Astrocyte (in vitro differentiated cells and primary cell): ENCODE measurements around the gene NEK10. TPM values are rescaled to one million over a fixed set of nuclear protein-coding genes. Genes with fewer than 3 reads are reported as not detected.

Source experiments
- DNase-seq: peaks from one replicate; pipeline ENCODE4 v3.0.0-alpha.2; 2010; ENCODE audit warnings: low read depth
- FAIRE-seq: peaks from 2 replicates; lab custom pipeline; 2011; peaks lifted over from hg19 to GRCh38; lab: Jason Lieb, UNC
- H2AFZ ChIP-seq: 2 replicates; pipeline ENCODE4 v1.6.0; 2012; ENCODE audit warnings: low read depth, low read length, inconsistent platforms
- H3K27ac ChIP-seq: 2 replicates; pipeline ENCODE4 v1.5.1; 2011; ENCODE audit warnings: low read depth, low read length, inconsistent platforms
- H3K27me3 ChIP-seq: 2 replicates; pipeline ENCODE4 v1.6.0; 2011; ENCODE audit warnings: low read length, inconsistent platforms; ENCODE audit not compliant: insufficient read depth
- H3K36me3 ChIP-seq: 2 replicates; pipeline ENCODE4 v1.5.1; 2011; ENCODE audit warnings: low read length, inconsistent platforms; ENCODE audit not compliant: insufficient read depth
- H3K4me1 ChIP-seq: 2 replicates; pipeline ENCODE4 v1.5.1; 2011; ENCODE audit warnings: low read length, inconsistent platforms; ENCODE audit not compliant: insufficient read depth
- H3K4me2 ChIP-seq: 2 replicates; pipeline ENCODE4 v1.6.0; 2012; ENCODE audit warnings: low read length, inconsistent platforms
- H3K4me3 ChIP-seq: 2 replicates; pipeline ENCODE4 v1.5.1; 2011; ENCODE audit warnings: low read depth, mild to moderate bottlenecking, low read length, inconsistent platforms; ENCODE audit not compliant: insufficient read depth
- H3K79me2 ChIP-seq: 2 replicates; pipeline ENCODE4 v1.6.0; 2012; ENCODE audit warnings: mild to moderate bottlenecking, low read length, inconsistent platforms; ENCODE audit not compliant: insufficient read depth
- H3K9ac ChIP-seq: 2 replicates; pipeline ENCODE4 v1.6.0; 2012; ENCODE audit warnings: mild to moderate bottlenecking, low read length, inconsistent platforms
- H3K9me3 ChIP-seq: 2 replicates; pipeline ENCODE4 v1.5.1; 2012; ENCODE audit warnings: low read depth, mild to moderate bottlenecking, low read length, inconsistent platforms; ENCODE audit not compliant: insufficient read depth
- H4K20me1 ChIP-seq: 2 replicates; pipeline ENCODE4 v1.6.0; 2012; ENCODE audit warnings: low read length, inconsistent platforms; ENCODE audit not compliant: insufficient read depth
- H3K27ac Mint-ChIP-seq: one replicate; pipeline ENCODE4 v1.8.0; 2021; ENCODE audit warnings: mild to moderate bottlenecking, mixed read lengths; ENCODE audit not compliant: unreplicated experiment
- H3K27me3 Mint-ChIP-seq: one replicate; pipeline ENCODE4 v1.8.0; 2021; ENCODE audit warnings: low read depth, mixed read lengths; ENCODE audit not compliant: unreplicated experiment
- H3K36me3 Mint-ChIP-seq: one replicate; pipeline ENCODE4 v1.8.0; 2021; ENCODE audit warnings: low read depth, mixed read lengths; ENCODE audit not compliant: unreplicated experiment
- H3K4me1 Mint-ChIP-seq: one replicate; pipeline ENCODE4 v1.8.0; 2021; ENCODE audit warnings: low read depth, mixed read lengths; ENCODE audit not compliant: unreplicated experiment
- H3K4me3 Mint-ChIP-seq: one replicate; pipeline ENCODE4 v1.8.0; 2021; ENCODE audit warnings: mild to moderate bottlenecking, moderate library complexity, mixed read lengths; ENCODE audit not compliant: unreplicated experiment
- H3K9me3 Mint-ChIP-seq: one replicate; pipeline ENCODE4 v1.8.0; 2021; ENCODE audit warnings: mild to moderate bottlenecking, mixed read lengths; ENCODE audit not compliant: unreplicated experiment
- EZH2 ChIP-seq: IDR thresholded peaks from 2 replicates; pipeline ENCODE4 v1.6.1; 2012; ENCODE audit warnings: mild to moderate bottlenecking, low read length, inconsistent platforms; ENCODE audit not compliant: insufficient read depth
- total RNA-seq: library from RNA; stranded (reverse); gene quantifications from 2 replicates; pipeline ENCODE4 v1.2.1, GENCODE V29; 2021
- TF ChIP-seq, protein P1 (sequence below): IDR thresholded peaks from 2 replicates; pipeline ENCODE4 v1.5.1; 2011; ENCODE audit warnings: low read depth, mild to moderate bottlenecking, inconsistent platforms, low read length, moderate library complexity; ENCODE audit not compliant: insufficient read depth

NEK10 gene
- total RNA-seq, 1 donor from 2014 or later, result 3.2 TPM

DNA sequence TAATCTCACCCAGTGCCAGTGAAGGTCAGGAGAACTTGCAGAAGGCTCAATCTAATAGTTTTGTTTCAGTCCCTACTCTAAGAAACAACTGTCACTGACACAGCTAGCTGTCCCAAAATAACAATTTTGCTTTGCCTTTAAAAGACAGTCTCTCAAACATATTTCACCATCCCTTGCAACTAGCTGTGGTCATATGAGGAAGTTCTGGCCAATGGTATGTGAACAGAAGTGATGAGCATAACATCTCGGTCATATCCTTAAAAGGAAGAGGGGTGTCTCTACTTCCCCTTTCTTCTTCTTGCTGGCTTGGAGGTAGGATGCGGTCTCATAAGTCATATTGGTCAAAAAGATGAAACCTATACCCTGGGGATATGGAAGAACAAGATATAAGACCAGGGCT, 198.1 kb downstream of the NEK10 start:
- H2AFZ ChIP-seq, result no peak overlapping the region
- no peak for FAIRE-seq
- TF ChIP-seq EZH2, result no peak
- TF ChIP-seq, protein P1, sequence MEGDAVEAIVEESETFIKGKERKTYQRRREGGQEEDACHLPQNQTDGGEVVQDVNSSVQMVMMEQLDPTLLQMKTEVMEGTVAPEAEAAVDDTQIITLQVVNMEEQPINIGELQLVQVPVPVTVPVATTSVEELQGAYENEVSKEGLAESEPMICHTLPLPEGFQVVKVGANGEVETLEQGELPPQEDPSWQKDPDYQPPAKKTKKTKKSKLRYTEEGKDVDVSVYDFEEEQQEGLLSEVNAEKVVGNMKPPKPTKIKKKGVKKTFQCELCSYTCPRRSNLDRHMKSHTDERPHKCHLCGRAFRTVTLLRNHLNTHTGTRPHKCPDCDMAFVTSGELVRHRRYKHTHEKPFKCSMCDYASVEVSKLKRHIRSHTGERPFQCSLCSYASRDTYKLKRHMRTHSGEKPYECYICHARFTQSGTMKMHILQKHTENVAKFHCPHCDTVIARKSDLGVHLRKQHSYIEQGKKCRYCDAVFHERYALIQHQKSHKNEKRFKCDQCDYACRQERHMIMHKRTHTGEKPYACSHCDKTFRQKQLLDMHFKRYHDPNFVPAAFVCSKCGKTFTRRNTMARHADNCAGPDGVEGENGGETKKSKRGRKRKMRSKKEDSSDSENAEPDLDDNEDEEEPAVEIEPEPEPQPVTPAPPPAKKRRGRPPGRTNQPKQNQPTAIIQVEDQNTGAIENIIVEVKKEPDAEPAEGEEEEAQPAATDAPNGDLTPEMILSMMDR, result no peak

DNA sequence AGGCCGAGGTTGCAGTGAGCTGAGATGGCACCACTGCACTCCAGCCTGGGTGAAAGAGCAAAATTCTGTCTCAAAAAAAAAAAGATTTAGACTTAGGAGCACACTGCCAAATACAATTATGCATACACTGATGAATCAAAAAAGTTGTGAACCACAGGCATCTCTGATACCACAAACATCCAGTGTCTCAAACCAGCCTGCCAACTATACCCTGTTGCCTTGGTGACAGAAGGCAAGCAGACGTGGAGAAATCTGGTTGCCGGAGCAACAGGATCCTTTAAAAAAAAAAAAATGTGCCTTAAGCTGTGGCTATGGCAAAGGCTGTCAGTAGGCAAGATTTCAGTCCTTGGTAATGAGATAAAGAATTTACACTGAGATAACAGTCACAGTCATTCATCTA, 202.3 kb downstream of the NEK10 start:
- H2AFZ ChIP-seq, result no peak overlapping the region
- no peak overlapping the region for H3K4me3 Mint-ChIP-seq
- FAIRE-seq (peak; percentile 45), DNase-seq (peak; percentile 98)
- no peak for TF ChIP-seq EZH2
- TF ChIP-seq, protein P1, result no peak
- peaks cover 20% of the 10 kb centered on the region for H3K4me1 Mint-ChIP-seq
- H3K27me3 Mint-ChIP-seq, result no peaks in the 10 kb centered on the region
- H3K27ac ChIP-seq, result peak overlapping the region; percentile 10
- H4K20me1 ChIP-seq, result no peaks in the 10 kb centered on the region
- peaks cover 23% of the 10 kb centered on the region for H3K4me1 ChIP-seq
- no peaks in the 10 kb centered on the region for H3K27me3 ChIP-seq
- H3K27ac Mint-ChIP-seq, result no peak overlapping the region
- H3K36me3 Mint-ChIP-seq, result peaks cover 7% of the 10 kb centered on the region
- no peak overlapping the region for H3K4me3 ChIP-seq
- peak overlapping the region; percentile 44 for H3K4me2 ChIP-seq
- H3K9me3 Mint-ChIP-seq, result peaks cover 4% of the 10 kb centered on the region
- no peak overlapping the region for H3K9ac ChIP-seq
- H3K9me3 ChIP-seq, result no peaks in the 10 kb centered on the region
- H3K79me2 ChIP-seq, result no peaks in the 10 kb centered on the region
- H3K36me3 ChIP-seq, result no peaks in the 10 kb centered on the region

More for the DNA sequence above, 198.1 kb downstream of the NEK10 start:
- Histone ChIP-seq H3K9me3 (no peaks in the 10 kb centered on the region), H3K4me3 (no peak overlapping the region), H3K4me1 (peaks cover 12% of the 10 kb centered on the region), H3K27ac (no peak overlapping the region), H4K20me1 (no peaks in the 10 kb centered on the region), H3K9ac (no peak overlapping the region), H3K27me3 (no peaks in the 10 kb centered on the region), H3K79me2 (no peaks in the 10 kb centered on the region), H3K4me2 (no peak overlapping the region), H3K36me3 (no peaks in the 10 kb centered on the region)
- Mint-ChIP-seq H3K27ac (no peak overlapping the region), H3K4me3 (no peak overlapping the region), H3K36me3 (peaks cover 7% of the 10 kb centered on the region), H3K27me3 (no peaks in the 10 kb centered on the region), H3K9me3 (peaks cover 4% of the 10 kb centered on the region), H3K4me1 (peaks cover 11% of the 10 kb centered on the region)
- DNase-seq, result no peak

DNA sequence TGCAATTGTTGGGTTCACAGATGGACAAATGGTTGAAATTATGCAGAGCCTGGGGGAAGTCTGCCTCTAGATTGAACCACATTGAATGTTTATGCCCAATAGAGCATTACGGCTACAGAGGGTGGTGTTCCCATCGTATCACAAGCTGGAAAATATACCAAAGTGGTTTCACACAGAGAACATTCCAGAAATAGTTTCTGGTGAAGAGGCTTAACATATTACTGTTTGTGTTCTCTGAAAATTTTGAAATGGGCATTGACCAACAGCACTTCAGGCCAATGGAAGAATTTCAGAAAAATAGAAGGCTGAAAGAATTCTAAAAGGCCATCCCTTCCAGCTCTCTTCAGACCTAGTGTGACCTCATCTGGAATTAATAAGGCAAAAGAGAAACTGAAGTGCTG, 203.9 kb downstream of the NEK10 start:
- peak; percentile 88 for DNase-seq
- peak; percentile 96 for FAIRE-seq

More for the DNA sequence above, 203.9 kb downstream of the NEK10 start:
- Histone ChIP-seq H3K9ac (no peak overlapping the region), H3K4me1 (peaks cover 23% of the 10 kb centered on the region), H3K27me3 (no peaks in the 10 kb centered on the region), H3K9me3 (no peaks in the 10 kb centered on the region), H3K4me2 (peak overlapping the region; percentile 18), H3K27ac (peak overlapping the region; percentile 35), H2AFZ (no peak overlapping the region), H4K20me1 (no peaks in the 10 kb centered on the region), H3K79me2 (no peaks in the 10 kb centered on the region), H3K4me3 (no peak overlapping the region), H3K36me3 (peaks cover 3% of the 10 kb centered on the region)
- Mint-ChIP-seq H3K27me3 (no peaks in the 10 kb centered on the region), H3K27ac (peak overlapping the region; percentile 91), H3K4me3 (no peak overlapping the region), H3K36me3 (no peaks in the 10 kb centered on the region), H3K4me1 (peaks cover 20% of the 10 kb centered on the region), H3K9me3 (no peaks in the 10 kb centered on the region)
- TF ChIP-seq, protein P1, result no peak
- TF ChIP-seq EZH2, result no peak
